ENCODE data around the gene LHB. TPM values are rescaled to one million over a fixed set of nuclear protein-coding genes. Genes with fewer than 3 reads are reported as not detected.
"Not testable (repeated sequence)": the region's sequence is repeated elsewhere in the genome, so short reads cannot be mapped to it uniquely, and the experiment has no call there.

The LHB gene
- total RNA-seq, 1 donor from 2014 or later: not detected

- not testable (repeated sequence) for H3K9me3 Mint-ChIP-seq
Measured at GRCh38 chr19:49025088-49025487, 8.2 kb upstream of the LHB start.

GRCh38 chr19:49024233-49024632 is 7.3 kb upstream of the LHB start, which contains the start of gene CGB3:
Gene CGB3 (minus strand): TSS chr19:49024333. CDS start chr19:49023971, 362 bp downstream.
- Mint-ChIP-seq H3K4me1 (peaks cover 11% of the 10 kb centered on the region), H3K27me3 (peaks cover 20% of the 10 kb centered on the region)
- DNase-seq; H3K27ac Mint-ChIP-seq; H3K9me3 Mint-ChIP-seq; H3K36me3 Mint-ChIP-seq (ENCODE audit: low read depth); H3K4me3 Mint-ChIP-seq; intact Hi-C loops (cut with micrococcal nuclease): not testable (repeated sequence)

More at GRCh38 chr19:49025088-49025487, 8.2 kb upstream of the LHB start:
- H3K27me3 Mint-ChIP-seq: peaks cover 14% of the 10 kb centered on the region
- intact Hi-C loops (cut with micrococcal nuclease); H3K4me1 Mint-ChIP-seq; H3K27ac Mint-ChIP-seq; H3K4me3 Mint-ChIP-seq; H3K36me3 Mint-ChIP-seq (ENCODE audit: low read depth); DNase-seq: not testable (repeated sequence)

- Mint-ChIP-seq H3K27ac (no peak overlapping the region), H3K27me3 (peaks cover 27% of the 10 kb centered on the region), H3K4me3 (no peak overlapping the region), H3K9me3 (no peaks in the 10 kb centered on the region), H3K36me3 (ENCODE audit: low read depth) (no peaks in the 10 kb centered on the region), H3K4me1 (peaks cover 20% of the 10 kb centered on the region)
- DNase-seq: no peak
- intact Hi-C loops (cut with micrococcal nuclease): no loop called here
Measured at GRCh38 chr19:49022116-49022515, 5.2 kb upstream of the LHB start.

- no peak for DNase-seq
Measured at GRCh38 chr19:49020931-49021895, 4.3 kb upstream of the LHB start.

GRCh38 chr19:49020342-49020741 is 3.5 kb upstream of the LHB start:
- peak overlapping the region; percentile 84 for H3K4me3 Mint-ChIP-seq
- intact Hi-C loops (cut with micrococcal nuclease): no loop called here
- H3K4me1 Mint-ChIP-seq: peaks cover 20% of the 10 kb centered on the region
- no peak overlapping the region for H3K27ac Mint-ChIP-seq
- peaks cover 27% of the 10 kb centered on the region for H3K27me3 Mint-ChIP-seq
- H3K9me3 Mint-ChIP-seq: no peaks in the 10 kb centered on the region
- DNase-seq: no peak
- peaks cover 5% of the 10 kb centered on the region for H3K36me3 Mint-ChIP-seq (ENCODE audit: low read depth)

More at GRCh38 chr19:49020931-49021895, 4.3 kb upstream of the LHB start:
- Mint-ChIP-seq H3K9me3 (no peaks in the 10 kb centered on the region), H3K27me3 (peaks cover 27% of the 10 kb centered on the region), H3K27ac (no peak overlapping the region), H3K4me1 (peaks cover 20% of the 10 kb centered on the region), H3K4me3 (no peak overlapping the region), H3K36me3 (ENCODE audit: low read depth) (no peaks in the 10 kb centered on the region)
- intact Hi-C loops (cut with micrococcal nuclease): no loop called here

- Mint-ChIP-seq H3K4me1 (peaks cover 20% of the 10 kb centered on the region), H3K27ac (peak overlapping the region; percentile 12), H3K9me3 (no peaks in the 10 kb centered on the region), H3K4me3 (peak overlapping the region; percentile 84), H3K27me3 (peaks cover 27% of the 10 kb centered on the region), H3K36me3 (ENCODE audit: low read depth) (peaks cover 5% of the 10 kb centered on the region)
- DNase-seq: peak; percentile 90
- intact Hi-C loops (cut with micrococcal nuclease): no loop called here
Measured at GRCh38 chr19:49019242-49019932, 2.5 kb upstream of the LHB start.

GRCh38 chr19:49018388-49019241 is 1.7 kb upstream of the LHB start:
- DNase-seq: peak; percentile 76
- Mint-ChIP-seq H3K4me3 (peak overlapping the region; percentile 84), H3K27ac (peak overlapping the region; percentile 12), H3K27me3 (peaks cover 27% of the 10 kb centered on the region), H3K4me1 (peaks cover 20% of the 10 kb centered on the region)
- intact Hi-C loops (cut with micrococcal nuclease); H3K9me3 Mint-ChIP-seq; H3K36me3 Mint-ChIP-seq (ENCODE audit: low read depth): not testable (repeated sequence)

- H3K36me3 Mint-ChIP-seq (ENCODE audit: low read depth): peaks cover 9% of the 10 kb centered on the region
- no peak overlapping the region for H3K27ac Mint-ChIP-seq
- intact Hi-C loops (cut with micrococcal nuclease): no loop called here
- peak overlapping the region; percentile 84 for H3K4me3 Mint-ChIP-seq
- peak; percentile 89 for DNase-seq
- peaks cover 27% of the 10 kb centered on the region for H3K27me3 Mint-ChIP-seq
- no peaks in the 10 kb centered on the region for H3K9me3 Mint-ChIP-seq
- H3K4me1 Mint-ChIP-seq: peaks cover 20% of the 10 kb centered on the region
Measured at GRCh38 chr19:49017666-49018351, 918 bp upstream of the LHB start.

- intact Hi-C loops (cut with micrococcal nuclease): no loop called here
- DNase-seq: no peak
- H3K27ac Mint-ChIP-seq: no peak overlapping the region
Measured at GRCh38 chr19:49016067-49016839, 638 bp downstream of the LHB start.

GRCh38 chr19:49014870-49015255 is 2.0 kb downstream of the LHB start:
- Mint-ChIP-seq H3K9me3 (no peaks in the 10 kb centered on the region), H3K27me3 (peaks cover 11% of the 10 kb centered on the region), H3K4me3 (no peak overlapping the region), H3K36me3 (ENCODE audit: low read depth) (peaks cover 26% of the 10 kb centered on the region), H3K4me1 (peaks cover 10% of the 10 kb centered on the region), H3K27ac (no peak overlapping the region)
- DNase-seq: no peak
- intact Hi-C loops (cut with micrococcal nuclease): no loop called here

More at GRCh38 chr19:49016067-49016839, 638 bp downstream of the LHB start:
- peaks cover 24% of the 10 kb centered on the region for H3K27me3 Mint-ChIP-seq
- no peak overlapping the region for H3K4me3 Mint-ChIP-seq
- H3K9me3 Mint-ChIP-seq: no peaks in the 10 kb centered on the region
- peaks cover 17% of the 10 kb centered on the region for H3K4me1 Mint-ChIP-seq
- H3K36me3 Mint-ChIP-seq (ENCODE audit: low read depth): peaks cover 17% of the 10 kb centered on the region

- intact Hi-C loops (cut with micrococcal nuclease): no loop called here
- peaks cover 30% of the 10 kb centered on the region for H3K36me3 Mint-ChIP-seq (ENCODE audit: low read depth)
Measured at GRCh38 chr19:49014123-49014869, 2.6 kb downstream of the LHB start.

GRCh38 chr19:49011194-49011593 is 5.7 kb downstream of the LHB start:
- Mint-ChIP-seq H3K4me1 (no peaks in the 10 kb centered on the region), H3K4me3 (no peak overlapping the region), H3K9me3 (no peaks in the 10 kb centered on the region), H3K36me3 (ENCODE audit: low read depth) (peaks cover 38% of the 10 kb centered on the region), H3K27ac (no peak overlapping the region), H3K27me3 (no peaks in the 10 kb centered on the region)
- DNase-seq: no peak
- intact Hi-C loops (cut with micrococcal nuclease): no loop called here

More at GRCh38 chr19:49014123-49014869, 2.6 kb downstream of the LHB start:
- peaks cover 8% of the 10 kb centered on the region for H3K27me3 Mint-ChIP-seq
- H3K27ac Mint-ChIP-seq: no peak overlapping the region
- peaks cover 10% of the 10 kb centered on the region for H3K4me1 Mint-ChIP-seq
- H3K4me3 Mint-ChIP-seq: no peak overlapping the region
- no peak for DNase-seq
- no peaks in the 10 kb centered on the region for H3K9me3 Mint-ChIP-seq
